ENCODE results near the gene CUX1.
"Not testable (repeated sequence)": the region's sequence is repeated elsewhere in the genome, so short reads cannot be mapped to it uniquely, and the experiment has no call there.

The CUX1 gene

GRCh38 chr7:101963693-101964092 is 146.3 kb downstream of the CUX1 start:
- no peak for DNase-seq

GRCh38 chr7:101964680-101965452 is 147.4 kb downstream of the CUX1 start:
- no peak for DNase-seq

- DNase-seq: no peak
These were observed 151.5 kb downstream of the CUX1 start for GRCh38 chr7:101968720-101969466.

- peak; percentile 72 for DNase-seq
These were observed 152.7 kb downstream of the CUX1 start for GRCh38 chr7:101969997-101970585.

- no peak for DNase-seq
These were observed 153.4 kb downstream of the CUX1 start for GRCh38 chr7:101970801-101971200.

GRCh38 chr7:101971457-101971856 is 154.0 kb downstream of the CUX1 start:
- no peak for DNase-seq

- DNase-seq: no peak
These were observed 155.2 kb downstream of the CUX1 start for GRCh38 chr7:101972627-101973026.

GRCh38 chr7:101973130-101973529 is 155.7 kb downstream of the CUX1 start:
- DNase-seq: no peak

- no peak for DNase-seq
These were observed 157.0 kb downstream of the CUX1 start for GRCh38 chr7:101974393-101974792.

- no peak for DNase-seq
These were observed 157.6 kb downstream of the CUX1 start for GRCh38 chr7:101975046-101975445.

GRCh38 chr7:101976411-101976810 is 159.0 kb downstream of the CUX1 start:
- DNase-seq: no peak

- DNase-seq: no peak
These were observed 159.8 kb downstream of the CUX1 start for GRCh38 chr7:101977249-101977648.

GRCh38 chr7:101978683-101979082 is 161.3 kb downstream of the CUX1 start:
- DNase-seq: no peak

- no peak for DNase-seq
These were observed 165.9 kb downstream of the CUX1 start for GRCh38 chr7:101983147-101983811.

- DNase-seq: no peak
These were observed 166.9 kb downstream of the CUX1 start for GRCh38 chr7:101984133-101984879.

- DNase-seq: no peak
These were observed 167.9 kb downstream of the CUX1 start for GRCh38 chr7:101985057-101985902.

GRCh38 chr7:101985903-101986734 is 168.7 kb downstream of the CUX1 start:
- DNase-seq: no peak

GRCh38 chr7:101987494-101987893 is 170.1 kb downstream of the CUX1 start:
- no peak for DNase-seq

GRCh38 chr7:101988060-101988459 is 170.6 kb downstream of the CUX1 start:
- not testable (repeated sequence) for DNase-seq

GRCh38 chr7:101988513-101988912 is 171.1 kb downstream of the CUX1 start:
- no peak for DNase-seq

- no peak for DNase-seq
These were observed 171.7 kb downstream of the CUX1 start for GRCh38 chr7:101989101-101989500.

All from NCI-H526 treated with DMSO at 0.1 percent for 48 hours (cell line).